ENCODE measurements around the gene CHST5. TPM values are rescaled to one million over a fixed set of nuclear protein-coding genes. Genes with fewer than 3 reads are reported as not detected.

The CHST5 gene
- total and polyA plus RNA-seq, 2 donors (not counting 1 experiment from before 2014, with no cell fraction given), result 0.99 TPM; not detected in 1

DNA sequence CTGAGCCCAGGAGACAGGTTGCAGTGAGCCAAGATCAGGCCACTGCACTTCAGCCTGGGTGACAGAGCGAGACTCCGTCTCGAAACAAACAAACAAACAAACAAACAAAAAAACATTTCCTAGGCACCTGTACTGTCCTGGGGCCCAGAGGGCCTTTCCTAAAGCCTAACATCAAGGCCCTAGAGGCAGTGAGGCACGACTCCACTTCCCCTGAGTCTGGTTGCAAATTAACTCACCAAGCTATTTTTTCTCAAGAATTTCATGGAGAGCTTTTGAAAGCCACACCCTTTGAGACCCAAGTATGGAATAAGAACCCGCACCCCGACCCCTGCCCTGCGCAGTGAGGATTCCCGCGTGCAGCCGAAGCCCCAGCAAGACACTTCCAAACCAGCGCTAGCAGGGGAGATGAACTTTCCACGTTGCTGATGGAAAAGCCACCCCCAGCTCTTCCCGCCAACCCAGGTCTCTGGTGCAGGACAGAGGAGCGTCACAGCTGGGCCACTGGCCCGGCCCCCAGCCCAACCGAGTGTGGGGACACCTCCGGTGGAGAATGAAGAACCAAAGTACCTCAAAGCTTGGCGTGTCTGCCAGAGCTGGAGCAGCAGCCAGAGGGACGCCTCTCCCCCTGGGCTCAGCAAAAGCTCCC lies 1.2 kb downstream of the CHST5 start:
- Histone ChIP-seq H3K4me3 (ENCODE audit: control extremely low read depth in 1 of 5, extremely low read depth in 1 of 5, insufficient read depth in 1 of 5, low read depth in 2 of 5, low read length in 4 of 5) (no peak overlapping the region), H3K9ac (ENCODE audit: low read length) (no peak overlapping the region), H2AFZ (ENCODE audit: insufficient read depth, low read depth, low read length, poor library complexity, severe bottlenecking) (no peak overlapping the region), H3K9me3 (ENCODE audit: control extremely low read depth in 1 of 3, control insufficient read depth in 2 of 3, insufficient read depth in 1 of 3, low read length in 2 of 3) (no peaks in the 10 kb centered on the region), H3K79me2 (ENCODE audit: control insufficient read depth, insufficient read depth, low read length) (no peaks in the 10 kb centered on the region), H3K27ac (ENCODE audit: low read length in 2 of 2) (no peak overlapping the region), H3K4me1 (ENCODE audit: control insufficient read depth in 2 of 2, insufficient read depth in 2 of 2, low read length in 2 of 2) (no peaks in the 10 kb centered on the region), H3K27me3 (replicated peaks in 1 of 4; ENCODE audit: control extremely low read depth in 1 of 4, control insufficient read depth in 3 of 4, insufficient read depth in 4 of 4, low read length in 3 of 4) (no peaks in the 10 kb centered on the region), H3K36me3 (replicated peaks in 1 of 2; ENCODE audit: control extremely low read depth in 1 of 2, control insufficient read depth in 1 of 2, extremely low read depth in 1 of 2, insufficient read depth in 2 of 2, low read length in 1 of 2) (no peaks in the 10 kb centered on the region), H4K20me1 (ENCODE audit: control insufficient read depth, insufficient read depth, low read length, poor library complexity, severe bottlenecking) (no peaks in the 10 kb centered on the region), H3K4me2 (replicated peaks; ENCODE audit: low read depth, low read length, poor library complexity, severe bottlenecking) (no peak overlapping the region)
- Mint-ChIP-seq H3K27me3 (peaks cover 6% of the 10 kb centered on the region), H3K27ac (no peak overlapping the region), H3K9me3 (ENCODE audit: insufficient read depth) (no peaks in the 10 kb centered on the region), H3K4me3 (no peak overlapping the region), H3K4me1 (no peaks in the 10 kb centered on the region)
- no peak for DNase-seq
- intact Hi-C loops (cut with micrococcal nuclease), result no loop called here
- ChIA-PET POLR2A (no interaction called here), CTCF (no interaction called here)
- TF ChIP-seq EZH2 (IDR thresholded peaks at IDR 0.05; ENCODE audit: borderline replicate concordance, insufficient read depth, low read depth, low read length, poor library complexity, severe bottlenecking), result no peak
- TF ChIP-seq, protein P1, sequence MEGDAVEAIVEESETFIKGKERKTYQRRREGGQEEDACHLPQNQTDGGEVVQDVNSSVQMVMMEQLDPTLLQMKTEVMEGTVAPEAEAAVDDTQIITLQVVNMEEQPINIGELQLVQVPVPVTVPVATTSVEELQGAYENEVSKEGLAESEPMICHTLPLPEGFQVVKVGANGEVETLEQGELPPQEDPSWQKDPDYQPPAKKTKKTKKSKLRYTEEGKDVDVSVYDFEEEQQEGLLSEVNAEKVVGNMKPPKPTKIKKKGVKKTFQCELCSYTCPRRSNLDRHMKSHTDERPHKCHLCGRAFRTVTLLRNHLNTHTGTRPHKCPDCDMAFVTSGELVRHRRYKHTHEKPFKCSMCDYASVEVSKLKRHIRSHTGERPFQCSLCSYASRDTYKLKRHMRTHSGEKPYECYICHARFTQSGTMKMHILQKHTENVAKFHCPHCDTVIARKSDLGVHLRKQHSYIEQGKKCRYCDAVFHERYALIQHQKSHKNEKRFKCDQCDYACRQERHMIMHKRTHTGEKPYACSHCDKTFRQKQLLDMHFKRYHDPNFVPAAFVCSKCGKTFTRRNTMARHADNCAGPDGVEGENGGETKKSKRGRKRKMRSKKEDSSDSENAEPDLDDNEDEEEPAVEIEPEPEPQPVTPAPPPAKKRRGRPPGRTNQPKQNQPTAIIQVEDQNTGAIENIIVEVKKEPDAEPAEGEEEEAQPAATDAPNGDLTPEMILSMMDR (IDR thresholded peaks at IDR 0.05), result no peak
- WGBS (ENCODE audit: insufficient coverage), result 88% methylated on average over 17 of the region's 19 CpGs
- ATAC-seq (ENCODE audit: low read depth), result no peak

DNA sequence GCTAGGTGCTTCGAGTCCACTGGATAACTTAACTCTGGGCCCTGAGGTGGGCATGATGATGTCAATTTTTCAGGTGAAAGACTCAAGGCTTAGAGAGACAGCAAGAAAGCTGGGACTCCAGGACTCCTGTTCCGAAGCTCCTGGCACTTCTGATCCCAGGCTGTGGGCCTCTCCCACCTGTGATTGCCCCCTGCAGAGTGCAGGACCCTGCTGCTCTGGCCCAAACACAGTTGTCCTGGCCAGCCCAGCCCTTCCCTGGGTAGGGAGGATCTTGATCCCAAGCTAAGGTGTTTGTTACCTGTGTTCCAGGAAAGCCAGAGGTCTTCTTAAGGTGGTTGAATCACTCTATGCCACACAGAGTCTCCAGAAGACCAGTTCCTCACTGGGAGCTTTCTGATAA lies 3.1 kb downstream of the CHST5 start:
- Histone ChIP-seq H3K9ac (ENCODE audit: low read length) (no peak overlapping the region), H3K4me1 (ENCODE audit: control insufficient read depth in 2 of 2, insufficient read depth in 2 of 2, low read length in 2 of 2) (peaks cover 0 to 3% of the 10 kb centered on the region in 2 donors), H3K9me3 (ENCODE audit: control extremely low read depth in 1 of 3, control insufficient read depth in 2 of 3, insufficient read depth in 1 of 3, low read length in 2 of 3) (peaks cover 0 to 4% (median 0%) of the 10 kb centered on the region in 3 donors), H3K4me3 (ENCODE audit: control extremely low read depth in 1 of 5, extremely low read depth in 1 of 5, insufficient read depth in 1 of 5, low read depth in 2 of 5, low read length in 4 of 5) (no peak overlapping the region), H2AFZ (ENCODE audit: insufficient read depth, low read depth, low read length, poor library complexity, severe bottlenecking) (no peak overlapping the region), H3K36me3 (replicated peaks in 1 of 2; ENCODE audit: control extremely low read depth in 1 of 2, control insufficient read depth in 1 of 2, extremely low read depth in 1 of 2, insufficient read depth in 2 of 2, low read length in 1 of 2) (no peaks in the 10 kb centered on the region), H3K4me2 (replicated peaks; ENCODE audit: low read depth, low read length, poor library complexity, severe bottlenecking) (no peak overlapping the region), H4K20me1 (ENCODE audit: control insufficient read depth, insufficient read depth, low read length, poor library complexity, severe bottlenecking) (no peaks in the 10 kb centered on the region), H3K27me3 (replicated peaks in 1 of 4; ENCODE audit: control extremely low read depth in 1 of 4, control insufficient read depth in 3 of 4, insufficient read depth in 4 of 4, low read length in 3 of 4) (no peaks in the 10 kb centered on the region), H3K79me2 (ENCODE audit: control insufficient read depth, insufficient read depth, low read length) (no peaks in the 10 kb centered on the region), H3K27ac (ENCODE audit: low read length in 2 of 2) (no peak overlapping the region)
- H3K9me3 Mint-ChIP-seq (ENCODE audit: insufficient read depth), result no peaks in the 10 kb centered on the region
- CTCF ChIA-PET, result no interaction called here
- intact Hi-C loops (cut with micrococcal nuclease), result no loop called here
- no peak overlapping the region for H3K4me3 Mint-ChIP-seq
- H3K4me1 Mint-ChIP-seq, result peaks cover 2% of the 10 kb centered on the region
- TF ChIP-seq, protein P1 (IDR thresholded peaks at IDR 0.05), result no peak
- no peak for TF ChIP-seq EZH2 (IDR thresholded peaks at IDR 0.05; ENCODE audit: borderline replicate concordance, insufficient read depth, low read depth, low read length, poor library complexity, severe bottlenecking)
- WGBS (ENCODE audit: insufficient coverage), result 90% methylated on average over 2 of the region's 2 CpGs
- ATAC-seq (ENCODE audit: low read depth), result no peak
- peaks cover 6% of the 10 kb centered on the region for H3K27me3 Mint-ChIP-seq
- DNase-seq, result no peak
- no peak overlapping the region for H3K27ac Mint-ChIP-seq
- POLR2A ChIA-PET, result interaction anchor here (0.6 kb wide), 1 partner anchor 15 kb away, joined by 4 read pairs; no protein-coding TSS in a partner anchor

Data from B cell (primary cell).